GM12878 (cell line): ENCODE measurements around the gene CDCA7L. TPM values are rescaled to one million over a fixed set of nuclear protein-coding genes. Genes with fewer than 3 reads are reported as not detected.

Experiments used
- ATAC-seq: fragments of 200-7000 bp; cut with Tn5 transposase; 3 replicates; pipeline ENCODE4 v1.9.1; 2020; ENCODE audit warnings: mild to moderate bottlenecking, moderate library complexity
- BruUV-seq: library from RNA; stranded (reverse); fragments of 400-500 nt; replicated peaks from 2 replicates; lab custom pipeline; 2021; lab: Mats Ljungman, UMichigan
- CTCF ChIA-PET: fragments of 300-600 bp; sonication (Branson Sonifier 250); formaldehyde crosslinking; extraction: SDS; loops from one replicate; lab custom pipeline; 2021; ENCODE audit warnings: inconsistent platforms; lab: Yijun Ruan, JAX
- POLR2A ChIA-PET: fragments of 350-600 bp; formaldehyde crosslinking; extraction: SDS; loops from one replicate; lab custom pipeline; 2021; ENCODE audit warnings: inconsistent platforms; lab: Charles Lee
- RAD21 ChIA-PET: fragments of 300-600 bp; sonication (Branson Sonifier 250); formaldehyde crosslinking; loops from one replicate; lab custom pipeline; 2023; ENCODE audit warnings: antibody characterized with exemption; ENCODE audit not compliant: unreplicated experiment; lab: Charles Lee
- SMC1A ChIA-PET: fragments of 300-600 bp; sonication (Branson Sonifier 250); formaldehyde crosslinking; loops from one replicate; lab custom pipeline; 2023; ENCODE audit not compliant: unreplicated experiment, uncharacterized antibody; lab: Charles Lee
- DNase-seq: peaks from one replicate; pipeline ENCODE4 v3.0.0-alpha.2; 2011; ENCODE audit warnings: low read depth, low spot score
- FAIRE-seq: peaks from 3 replicates; lab custom pipeline; 2011; peaks lifted over from hg19 to GRCh38; lab: Jason Lieb, UNC
- H2AFZ ChIP-seq: 2 replicates; pipeline ENCODE4 v1.6.0; 2011; ENCODE audit warnings: low read depth, low read length, control low read depth; ENCODE audit not compliant: control insufficient read depth
- H3K27ac ChIP-seq: 2 replicates; pipeline ENCODE4 v1.5.1; 2011; ENCODE audit warnings: control low read depth; ENCODE audit not compliant: control insufficient read depth, insufficient read depth
- H3K27me3 ChIP-seq, 2 experiments: replicated peaks in 1 of 2; 2 replicates each; pipeline versions ENCODE4 v1.6.0 to v1.6.1; 2011; ENCODE audit warnings: low read length in 1 of 2; ENCODE audit not compliant: control insufficient read depth in 2 of 2, insufficient read depth in 2 of 2
- H3K36me3 ChIP-seq, 2 experiments: 2 replicates each; pipeline ENCODE4 v1.5.1; 2011; ENCODE audit warnings: low read length in 1 of 2; ENCODE audit not compliant: control insufficient read depth in 2 of 2, insufficient read depth in 2 of 2
- H3K4me1 ChIP-seq: 2 replicates; pipeline ENCODE4 v1.6.1; 2011; ENCODE audit warnings: mild to moderate bottlenecking, low read length, moderate library complexity, mixed read lengths; ENCODE audit not compliant: control insufficient read depth, insufficient read depth
- H3K4me2 ChIP-seq: 2 replicates; pipeline ENCODE4 v1.6.0; 2011; ENCODE audit warnings: control low read depth; ENCODE audit not compliant: control insufficient read depth, insufficient read depth
- H3K4me3 ChIP-seq: fragments of 200-600 bp; sonication (generic); 2 replicates; pipeline ENCODE4 v1.5.1; 2016
- H3K79me2 ChIP-seq: 2 replicates; pipeline ENCODE4 v1.6.0; 2011; ENCODE audit warnings: low read length; ENCODE audit not compliant: control insufficient read depth, insufficient read depth
- H3K9ac ChIP-seq: 2 replicates; pipeline ENCODE4 v1.8.0; 2011; ENCODE audit warnings: low read length, control low read depth, mixed read lengths; ENCODE audit not compliant: control insufficient read depth, insufficient read depth
- H3K9me3 ChIP-seq: replicated peaks from 3 replicates; pipeline ENCODE4 v1.5.1; 2011; ENCODE audit warnings: mild to moderate bottlenecking, low read length; ENCODE audit not compliant: control insufficient read depth, insufficient read depth
- H4K20me1 ChIP-seq: 2 replicates; pipeline ENCODE4 v1.6.0; 2011; ENCODE audit not compliant: control insufficient read depth, insufficient read depth
- E2F4 ChIP-seq: IDR thresholded peaks from 2 replicates; pipeline ENCODE4 v1.6.1; 2012; ENCODE audit warnings: low read depth, low read length, improper control_type of control experiment
- FOXM1 ChIP-seq: IDR thresholded peaks from 2 replicates; pipeline ENCODE4 v1.6.1; 2012; ENCODE audit warnings: low read depth, mild to moderate bottlenecking, inconsistent platforms, low read length, moderate library complexity
- HCFC1 ChIP-seq: fragments of 150-350 bp; IDR thresholded peaks from 2 replicates; pipeline ENCODE4 v1.6.1; 2014; ENCODE audit warnings: low read length
- STAT3 ChIP-seq: IDR thresholded peaks from 2 replicates; pipeline ENCODE4 v1.6.1; 2011; ENCODE audit warnings: low read depth, low read length, improper control_type of control experiment
- SUZ12 ChIP-seq: fragments of 200-600 bp; sonication (generic); IDR thresholded peaks from one replicate; pipeline ENCODE4 v1.6.1; 2018; ENCODE audit warnings: antibody characterized with exemption, mild to moderate bottlenecking; ENCODE audit not compliant: unreplicated experiment
- TARDBP ChIP-seq: IDR thresholded peaks from 2 replicates; pipeline ENCODE4 v1.6.1; 2016; ENCODE audit warnings: borderline replicate concordance
- ZNF274 ChIP-seq: IDR thresholded peaks from one replicate; pipeline ENCODE4 v1.8.0; 2011; ENCODE audit not compliant: insufficient read length, insufficient read depth
- WGBS: methylation state at CpG from one replicate; pipeline ENCODE4 v1.1.6; 2016; ENCODE audit warnings: low lambda C conversion rate; ENCODE audit not compliant: insufficient replicate concordance, insufficient coverage; ENCODE audit errors: missing lambda C conversion rate; 5-methylcytosine and 5-hydroxymethylcytosine counted together
- in situ Hi-C: fragments of 300-500 bp; cut with MboI; formaldehyde crosslinking; loops from 9 replicates; pipeline ENCODE4 v1.14.3; 2018; ENCODE audit warnings: mixed read lengths
- intact Hi-C: fragments of 100-400 bp; cut with micrococcal nuclease; formaldehyde crosslinking; loops from one replicate; pipeline ENCODE4 v1.14.2; 2022; ENCODE audit not compliant: unreplicated experiment
- polyA plus RNA-seq, 11 experiments: library from polyadenylated mRNA; depleted of rRNA in 4 of 11; unstranded in 6 of 11; stranded (reverse) in 5 of 11; fragments of >200 nt; fragmentation: Nextera tagmentation in 4 of 11; fragmentation: Illumina TruSeq in 1 of 11; extraction: Ambion mirVana in 4 of 11; extraction: Trizol in 1 of 11; gene quantifications; 1 replicate in 1 of 11; 2 replicates in 10 of 11; pipeline versions ENCODE4 v1.2.1 to v1.2.3, GENCODE V29; 2011 to 2016; ENCODE audit warnings: inconsistent platforms in 2 of 11, missing spikeins in 2 of 11, low read depth in 1 of 11
- total RNA-seq, 4 experiments: library from RNA; depleted of rRNA in 3 of 4; stranded (reverse); fragments of >200 nt in 3 of 4; fragmentation: Illumina TruSeq in 1 of 4; extraction: Trizol in 1 of 4; gene quantifications; 2 replicates each; pipeline versions ENCODE4 v1.2.1 to v1.2.3, GENCODE V29; 2013 to 2021

Gene CDCA7L
- total and polyA plus RNA-seq, 10 of the 15 experiments (the other 5 are each of a cell fraction or from before 2014, with no cell fraction given) = 30.3 to 92.2 (median 68.5) TPM

- TF ChIP-seq TARDBP = no peak
- no peak for TF ChIP-seq HCFC1
- no peak for TF ChIP-seq E2F4
- TF ChIP-seq, all 136 proteins: peak for 0
Observed at GRCh38 chr7:21893401-21893800, 52.3 kb downstream of the CDCA7L start (continued).

GRCh38 chr7:21891291-21891690 lies 54.4 kb downstream of the CDCA7L start:
- Histone ChIP-seq H3K27me3 (no peaks in the 10 kb centered on the region), H3K4me2 (no peak overlapping the region), H3K36me3 (no peaks in the 10 kb centered on the region), H4K20me1 (no peaks in the 10 kb centered on the region), H3K4me1 (no peaks in the 10 kb centered on the region), H3K4me3 (no peak overlapping the region), H3K9ac (no peak overlapping the region), H3K9me3 (no peaks in the 10 kb centered on the region), H3K79me2 (no peaks in the 10 kb centered on the region), H2AFZ (no peak overlapping the region), H3K27ac (no peak overlapping the region)
- intact Hi-C loops = no loop called here
- in situ Hi-C loops = no loop called here
- FAIRE-seq = no peak
- 72% methylated on average over 3 of the region's 3 CpGs for WGBS
- no TSS peak for BruUV-seq
- POLR2A ChIA-PET = no interaction called here
- CTCF ChIA-PET = no interaction called here
- SMC1A ChIA-PET = no interaction called here
- RAD21 ChIA-PET = no interaction called here
- ATAC-seq = no peak
- no peak for DNase-seq
- no peak for TF ChIP-seq FOXM1
- TF ChIP-seq ZNF274 = no peak
- no peak for TF ChIP-seq SUZ12
- TF ChIP-seq STAT3 = no peak
